ENCODE measurements around the gene JAZF1. TPM values are rescaled to one million over a fixed set of nuclear protein-coding genes. Genes with fewer than 3 reads are reported as not detected.

JAZF1 gene
- total and polyA plus RNA-seq, 9 of the 15 experiments (the other 6 are each of a cell fraction or from before 2014, with no cell fraction given), result 0.04 to 0.64 (median 0.11) TPM; not detected in 3

DNA sequence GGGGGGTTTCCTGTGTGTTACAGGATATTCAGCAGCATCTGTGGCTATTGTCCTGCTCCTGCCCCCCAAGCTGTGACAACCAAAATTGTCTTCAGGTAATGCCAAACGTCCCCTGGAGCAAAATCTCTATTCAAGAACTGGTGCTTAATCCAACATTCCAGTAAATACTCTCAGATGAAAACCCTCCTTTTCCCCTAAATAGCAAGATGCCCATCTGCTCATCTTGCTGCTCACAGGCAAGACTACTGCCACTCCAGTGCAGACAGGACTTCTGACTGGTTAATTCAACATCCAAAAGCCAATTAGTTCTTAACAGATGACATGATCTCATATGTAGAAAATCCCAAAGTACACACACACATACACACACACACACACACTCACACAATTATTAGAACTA lies 20.5 kb upstream of the JAZF1 start (continued):
- TF ChIP-seq ZBTB5 (IDR thresholded peaks at IDR 0.05), result no peak
- no peak for TF ChIP-seq RBFOX2 (IDR thresholded peaks at IDR 0.05; ENCODE audit: low read depth, low read length)
- TF ChIP-seq SIN3A (IDR thresholded peaks at IDR 0.05; ENCODE audit: borderline replicate concordance in 2 of 2, control insufficient read depth in 1 of 2, low read depth in 2 of 2, low read length in 2 of 2), result no peak
- TF ChIP-seq ZNF121 (CRISPR knock-in tag; conservative IDR thresholded peaks at IDR 0.05), result no peak
- TF ChIP-seq SMARCA4 (IDR thresholded peaks at IDR 0.05), result no peak
- no peak for TF ChIP-seq SNRNP70 (optimal IDR thresholded peaks at IDR 0.05; ENCODE audit: low read depth, low read length)
- TF ChIP-seq RNF2 (IDR thresholded peaks at IDR 0.05), result no peak

GRCh38 chr7:28200598-28200997 lies 20.0 kb upstream of the JAZF1 start:
- H3K4me2 ChIP-seq (ENCODE audit: insufficient read depth, low read length), result no peak overlapping the region
- H2AFZ ChIP-seq (ENCODE audit: low read depth, low read length), result no peak overlapping the region
- WGBS (ENCODE audit: insufficient coverage, low coverage, missing lambda C conversion rate), result 0% methylated on average over 2 of the region's 2 CpGs
- H3K27me3 ChIP-seq (ENCODE audit: control insufficient read depth in 2 of 2, insufficient read depth in 2 of 2, low read length in 2 of 2), result peaks cover 2 to 4% of the 10 kb centered on the region in 2 experiments; a peak in 1 of 5 replicates
- no peak overlapping the region for H3K4me3 ChIP-seq
- intact Hi-C loops (cut with micrococcal nuclease), result no loop called here
- H3K4me1 ChIP-seq (replicated peaks in 1 of 2; ENCODE audit: control insufficient read depth in 2 of 2, insufficient read depth in 2 of 2, low read length in 2 of 2), result no peaks in the 10 kb centered on the region
- no peaks in the 10 kb centered on the region for H3K9me3 ChIP-seq (replicated peaks; ENCODE audit: control insufficient read depth, insufficient read depth, low read depth, low read length)
- FAIRE-seq, result no peak
- CTCF ChIA-PET (ENCODE audit: low intra/inter-chr PET ratio), result no interaction called here
- ATAC-seq, result no peak
- H3K9ac ChIP-seq (ENCODE audit: insufficient read depth in 1 of 2, low read depth in 2 of 2, low read length in 2 of 2), result no peak overlapping the region
- DNase-seq (ENCODE audit: extremely low read depth in 1 of 4, low spot score in 3 of 4), result no peak
- H3K36me3 ChIP-seq (ENCODE audit: control insufficient read depth, insufficient read depth, low read length), result no peaks in the 10 kb centered on the region
- H4K20me1 ChIP-seq (replicated peaks; ENCODE audit: control insufficient read depth, insufficient read depth, low read length), result no peaks in the 10 kb centered on the region
- H3K79me2 ChIP-seq (ENCODE audit: control insufficient read depth, insufficient read depth, low read length), result no peaks in the 10 kb centered on the region
- no peak overlapping the region for H3K27ac ChIP-seq (ENCODE audit: extremely low read depth, low read depth, low read length)
- H3K9me1 ChIP-seq (ENCODE audit: control insufficient read depth, insufficient read depth, low read length), result no peaks in the 10 kb centered on the region
- no TSS peak for BruUV-seq (replicated peaks)
- in situ Hi-C loops (cut with MboI), result no loop called here
- POLR2A ChIA-PET, result no interaction called here
- TF ChIP-seq SIRT6 (IDR thresholded peaks at IDR 0.05; ENCODE audit: low read depth, low read length) (no peak), REST (IDR thresholded peaks at IDR 0.05; ENCODE audit: borderline replicate concordance) (no peak), REST (CRISPR knock-in tag; IDR thresholded peaks at IDR 0.05; ENCODE audit: low read depth) (no peak), NELFE (IDR thresholded peaks at IDR 0.05; ENCODE audit: insufficient read depth, insufficient read length) (no peak), POLR2B (IDR thresholded peaks at IDR 0.05; ENCODE audit: low read depth, partially characterized antibody) (no peak)

All from K562 (cell line).